ENCODE measurements around the gene RANGAP1. TPM values are rescaled to one million over a fixed set of nuclear protein-coding genes. Genes with fewer than 3 reads are reported as not detected.

RANGAP1 gene
- total and polyA plus RNA-seq, 2 experiments from 2014 or later: 43.3 to 125 TPM

- Histone ChIP-seq H3K4me3 (no peak overlapping the region), H3K9me3 (ENCODE audit: low read depth) (no peaks in the 10 kb centered on the region), H3K27ac (no peak overlapping the region), H3K36me3 (no peaks in the 10 kb centered on the region), H3K27me3 (no peaks in the 10 kb centered on the region), H3K4me1 (ENCODE audit: low read depth) (no peaks in the 10 kb centered on the region)
- TF ChIP-seq CTCF (IDR thresholded peaks at IDR 0.05; ENCODE audit: low read depth, low read length): no peak
- DNase-seq (ENCODE audit: low read depth in 1 of 2, low spot score in 1 of 2): no peak
Measured at GRCh38 chr22:41242396-41243117, 43.4 kb downstream of the RANGAP1 start.

- no peak for DNase-seq (ENCODE audit: low read depth in 1 of 2, low spot score in 1 of 2)
- no peaks in the 10 kb centered on the region for H3K9me3 ChIP-seq (ENCODE audit: low read depth)
- no peak for TF ChIP-seq CTCF (IDR thresholded peaks at IDR 0.05; ENCODE audit: low read depth, low read length)
- no peak overlapping the region for H3K27ac ChIP-seq
- H3K36me3 ChIP-seq: no peaks in the 10 kb centered on the region
- no peaks in the 10 kb centered on the region for H3K4me1 ChIP-seq (ENCODE audit: low read depth)
- no peaks in the 10 kb centered on the region for H3K27me3 ChIP-seq
- H3K4me3 ChIP-seq: no peak overlapping the region
Measured at GRCh38 chr22:41241133-41241676, 44.8 kb downstream of the RANGAP1 start.

GRCh38 chr22:41240377-41241132 is 45.4 kb downstream of the RANGAP1 start, which contains the start of gene CHADL:
TSS of gene CHADL (minus strand) at chr22:41240931. CDS start at chr22:41240881, 50 bp downstream.
- no peaks in the 10 kb centered on the region for H3K9me3 ChIP-seq (ENCODE audit: low read depth)
- no peaks in the 10 kb centered on the region for H3K36me3 ChIP-seq
- H3K4me3 ChIP-seq: no peak within 1 kb of the TSS
- no peaks in the 10 kb centered on the region for H3K27me3 ChIP-seq
- TF ChIP-seq CTCF (IDR thresholded peaks at IDR 0.05; ENCODE audit: low read depth, low read length): no peak
- DNase-seq (ENCODE audit: low read depth in 1 of 2, low spot score in 1 of 2): no peak
- no peak within 1 kb of the TSS for H3K27ac ChIP-seq
- no peaks in the 10 kb centered on the region for H3K4me1 ChIP-seq (ENCODE audit: low read depth)

- H3K9me3 ChIP-seq (ENCODE audit: low read depth): no peaks in the 10 kb centered on the region
- H3K27me3 ChIP-seq: no peaks in the 10 kb centered on the region
- H3K36me3 ChIP-seq: no peaks in the 10 kb centered on the region
- no peak overlapping the region for H3K4me3 ChIP-seq
- DNase-seq (ENCODE audit: low read depth in 1 of 2, low spot score in 1 of 2): no peak
- TF ChIP-seq CTCF (IDR thresholded peaks at IDR 0.05; ENCODE audit: low read depth, low read length): no peak
- H3K4me1 ChIP-seq (ENCODE audit: low read depth): no peaks in the 10 kb centered on the region
- no peak overlapping the region for H3K27ac ChIP-seq
Measured at GRCh38 chr22:41239443-41240128, 46.4 kb downstream of the RANGAP1 start.
